CD14-positive monocyte (primary cell): ENCODE results near the gene TIGD3. TPM values are rescaled to one million over a fixed set of nuclear protein-coding genes. Genes with fewer than 3 reads are reported as not detected.

Experiments used
- DNase-seq, 3 donors: peaks; one replicate each; pipeline ENCODE4 v3.0.0-alpha.2; 2011 to 2022
- H2AFZ ChIP-seq: 2 replicates; pipeline ENCODE4 v1.6.0; 2012; ENCODE audit warnings: mild to moderate bottlenecking, low read depth, low read length, inconsistent platforms; ENCODE audit not compliant: insufficient read depth, poor library complexity, severe bottlenecking
- H3K27ac ChIP-seq, 2 donors: 1 replicate in 1 of 2; 2 replicates in 1 of 2; pipeline ENCODE4 v1.5.1; 2012 to 2013; ENCODE audit warnings: low read length in 2 of 2, control low read depth in 1 of 2, inconsistent platforms in 1 of 2, low read depth in 1 of 2, mild to moderate bottlenecking in 1 of 2
- H3K27me3 ChIP-seq, 2 donors: one replicate each; pipeline versions ENCODE4 v1.6.0 to v1.6.1; 2011 to 2013; ENCODE audit warnings: low read length in 2 of 2; ENCODE audit not compliant: control insufficient read depth in 2 of 2, insufficient read depth in 2 of 2
- H3K36me3 ChIP-seq, 2 donors: replicated peaks in 1 of 2; 1 replicate in 1 of 2; 2 replicates in 1 of 2; pipeline versions ENCODE4 v1.5.1 to v1.6.1; 2012 to 2013; ENCODE audit warnings: low read length in 2 of 2, control low read depth in 1 of 2, inconsistent platforms in 1 of 2, mild to moderate bottlenecking in 1 of 2; ENCODE audit not compliant: insufficient read depth in 2 of 2, control insufficient read depth in 1 of 2
- H3K4me1 ChIP-seq, 2 donors: 1 replicate in 1 of 2; 2 replicates in 1 of 2; pipeline versions ENCODE4 v1.5.1 to v1.6.1; 2012 to 2013; ENCODE audit warnings: low read length in 2 of 2, control low read depth in 1 of 2, inconsistent platforms in 1 of 2, mild to moderate bottlenecking in 1 of 2, moderate library complexity in 1 of 2; ENCODE audit not compliant: insufficient read depth in 2 of 2, control insufficient read depth in 1 of 2
- H3K4me2 ChIP-seq: replicated peaks from 2 replicates; pipeline ENCODE3; 2012; ENCODE audit warnings: low read length, moderate library complexity, mild to moderate bottlenecking; ENCODE audit not compliant: poor library complexity, severe bottlenecking; ENCODE audit errors: extremely low read depth
- H3K4me3 ChIP-seq, 3 experiments: fragments of 200-600 bp in 1 of 3; sonication (generic) in 1 of 3; replicated peaks in 1 of 3; 1 replicate in 2 of 3; 2 replicates in 1 of 3; pipeline ENCODE4 v1.5.1; 2011 to 2013; ENCODE audit warnings: low read length in 3 of 3, mild to moderate bottlenecking in 3 of 3, control low read depth in 2 of 3, low read depth in 2 of 3, inconsistent platforms in 1 of 3, moderate library complexity in 1 of 3
- H3K79me2 ChIP-seq: 2 replicates; pipeline ENCODE4 v1.6.0; 2012; ENCODE audit warnings: mild to moderate bottlenecking, control low read depth, inconsistent platforms, low read length, moderate library complexity; ENCODE audit not compliant: insufficient read depth
- H3K9ac ChIP-seq: 2 replicates; pipeline ENCODE4 v1.6.0; 2017; ENCODE audit warnings: low read length, mild to moderate bottlenecking; ENCODE audit not compliant: insufficient read depth, poor library complexity, severe bottlenecking
- H3K9me3 ChIP-seq, 2 donors: replicated peaks in 1 of 2; 1 replicate in 1 of 2; 2 replicates in 1 of 2; pipeline versions ENCODE4 v1.5.1 to v1.6.1; 2012 to 2013; ENCODE audit warnings: low read length in 2 of 2, control low read depth in 1 of 2; ENCODE audit not compliant: control insufficient read depth in 1 of 2, insufficient read depth in 1 of 2
- H4K20me1 ChIP-seq: 2 replicates; pipeline ENCODE4 v1.6.0; 2012; ENCODE audit warnings: mild to moderate bottlenecking, low read length, control low read depth, moderate library complexity; ENCODE audit not compliant: insufficient read depth
- H3K27ac Mint-ChIP-seq, 7 donors: one replicate each; pipeline ENCODE4 v1.8.0; 2020; ENCODE audit warnings: mild to moderate bottlenecking in 7 of 7, mixed read lengths in 7 of 7, moderate library complexity in 6 of 7, inconsistent platforms in 2 of 7
- H3K27me3 Mint-ChIP-seq, 3 donors: one replicate each; pipeline ENCODE4 v1.8.0; 2021 to 2022; ENCODE audit warnings: low read depth in 3 of 3, mild to moderate bottlenecking in 3 of 3, mixed read lengths in 3 of 3, moderate library complexity in 3 of 3, inconsistent platforms in 1 of 3
- H3K36me3 Mint-ChIP-seq, 2 donors: one replicate each; pipeline ENCODE4 v1.8.0; 2020; ENCODE audit warnings: mixed read lengths in 2 of 2, inconsistent platforms in 1 of 2, mild to moderate bottlenecking in 1 of 2
- H3K4me1 Mint-ChIP-seq: one replicate; pipeline ENCODE4 v1.8.0; 2020; ENCODE audit warnings: mild to moderate bottlenecking, mixed read lengths
- H3K4me3 Mint-ChIP-seq, 2 donors: one replicate each; pipeline ENCODE4 v1.8.0; 2020; ENCODE audit warnings: mild to moderate bottlenecking in 2 of 2, mixed read lengths in 2 of 2, moderate library complexity in 1 of 2
- H3K9me3 Mint-ChIP-seq, 7 donors: one replicate each; pipeline ENCODE4 v1.8.0; 2020 to 2022; ENCODE audit warnings: mixed read lengths in 7 of 7, mild to moderate bottlenecking in 6 of 7, moderate library complexity in 6 of 7, inconsistent platforms in 2 of 7
- CTCF ChIP-seq: fragments of 200-600 bp; IDR thresholded peaks from one replicate; pipeline ENCODE4 v1.8.0; 2022; ENCODE audit warnings: antibody characterized with exemption, mild to moderate bottlenecking
- WGBS: methylation state at CpG from one replicate; pipeline ENCODE4 v1.1.5; 2013; ENCODE audit warnings: missing lambda C conversion rate; ENCODE audit not compliant: insufficient coverage; 5-methylcytosine and 5-hydroxymethylcytosine counted together
- intact Hi-C, 2 donors: fragments of 100-400 bp; cut with micrococcal nuclease; formaldehyde crosslinking; loops; one replicate each; pipeline versions ENCODE4 v1.15.0 to v1.15.1; 2023
- polyA plus RNA-seq, 3 donors: library from polyadenylated mRNA; depleted of rRNA in 1 of 3; unstranded in 2 of 3; stranded (reverse) in 1 of 3; fragments of 300-500 nt in 2 of 3; fragments of >200 nt in 1 of 3; fragmentation: Illumina TruSeq in 2 of 3; gene quantifications; 1 replicate in 2 of 3; 2 replicates in 1 of 3; pipeline ENCODE4 v1.2.3, GENCODE V29; 2012 to 2021

Gene TIGD3
- polyA plus RNA-seq, 3 donors, result 1.7 to 3.7 (median 2.8) TPM

- H3K9me3 ChIP-seq, result no peaks in the 10 kb centered on the region
- H3K9ac ChIP-seq, result no peak overlapping the region
- 95% methylated on average over 17 of the region's 17 CpGs for WGBS
- TF ChIP-seq CTCF, result no peak
- no peaks in the 10 kb centered on the region for H3K9me3 Mint-ChIP-seq
- no peaks in the 10 kb centered on the region for H3K27me3 Mint-ChIP-seq
- peaks cover 75 to 95% of the 10 kb centered on the region in 2 donors for H3K36me3 ChIP-seq
- H3K4me1 ChIP-seq, result peaks cover 2 to 11% of the 10 kb centered on the region in 2 donors
- H3K4me3 ChIP-seq, result no peak overlapping the region
- DNase-seq, result no peak
- intact Hi-C loops, result no loop called here
- no peak overlapping the region for H3K27ac ChIP-seq
- no peak overlapping the region for H2AFZ ChIP-seq
- H3K4me1 Mint-ChIP-seq, result peaks cover 18% of the 10 kb centered on the region
- H4K20me1 ChIP-seq, result peaks cover 81% of the 10 kb centered on the region
- H3K27me3 ChIP-seq, result no peaks in the 10 kb centered on the region
- H3K36me3 Mint-ChIP-seq, result peaks cover 53 to 94% of the 10 kb centered on the region in 2 donors
- no peak overlapping the region for H3K4me3 Mint-ChIP-seq
- no peak overlapping the region for H3K4me2 ChIP-seq
- H3K79me2 ChIP-seq, result peaks cover 37% of the 10 kb centered on the region
- peak overlapping the region in 1 of 7 donors; percentile 54 for H3K27ac Mint-ChIP-seq
Measured at GRCh38 chr11:65393513-65394079, 39.0 kb downstream of the TIGD3 start.

DNA sequence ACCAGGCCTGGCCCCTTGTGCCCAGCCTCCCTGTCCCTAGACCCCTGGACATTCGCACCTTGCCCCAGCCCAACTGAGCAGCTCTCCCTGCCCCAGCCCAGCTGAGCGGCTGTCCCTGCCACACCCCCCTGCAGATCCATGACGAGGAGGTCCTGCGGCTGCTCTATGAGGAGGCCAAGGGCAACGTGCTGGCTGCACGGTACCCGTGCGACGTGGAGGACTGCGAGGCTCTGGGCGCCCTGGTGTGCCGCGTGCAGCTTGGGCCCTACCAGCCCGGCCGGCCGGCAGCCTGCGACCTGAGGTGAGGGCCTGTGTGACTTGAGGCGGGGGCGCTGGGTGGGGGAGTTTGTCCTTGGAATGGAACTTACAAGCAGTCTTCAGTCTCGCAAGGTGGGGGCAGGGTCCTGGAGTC lies 39.6 kb downstream of the TIGD3 start:
- H3K4me1 ChIP-seq, result peaks cover 0 to 6% of the 10 kb centered on the region in 2 donors
- no peak for TF ChIP-seq CTCF
- no peak for DNase-seq
- H3K4me1 Mint-ChIP-seq, result peaks cover 13% of the 10 kb centered on the region
- no peak overlapping the region for H3K27ac ChIP-seq
- no peak overlapping the region for H3K4me3 ChIP-seq
- no peak overlapping the region for H3K4me2 ChIP-seq
- H3K9ac ChIP-seq, result no peak overlapping the region
- H3K36me3 Mint-ChIP-seq, result peaks cover 57 to 94% of the 10 kb centered on the region in 2 donors
- H4K20me1 ChIP-seq, result peaks cover 76% of the 10 kb centered on the region
- WGBS, result 98% methylated on average over 19 of the region's 20 CpGs
- H3K9me3 ChIP-seq, result no peaks in the 10 kb centered on the region
- no peaks in the 10 kb centered on the region for H3K27me3 ChIP-seq
- H3K27ac Mint-ChIP-seq, result peak overlapping the region in 1 of 7 donors; percentile 54
- no peaks in the 10 kb centered on the region for H3K27me3 Mint-ChIP-seq
- H2AFZ ChIP-seq, result no peak overlapping the region
- intact Hi-C loops, result no loop called here
- peaks cover 73 to 92% of the 10 kb centered on the region in 2 donors for H3K36me3 ChIP-seq
- peaks cover 32% of the 10 kb centered on the region for H3K79me2 ChIP-seq
- H3K9me3 Mint-ChIP-seq, result no peaks in the 10 kb centered on the region
- no peak overlapping the region for H3K4me3 Mint-ChIP-seq
